Astrocyte (in vitro differentiated cells and primary cell): Measurements from ENCODE around the gene ITPR2. TPM values are rescaled to one million over a fixed set of nuclear protein-coding genes. Genes with fewer than 3 reads are reported as not detected.

Source experiments
- DNase-seq: peaks from one replicate; pipeline ENCODE4 v3.0.0-alpha.2; 2010; ENCODE audit warnings: low read depth
- FAIRE-seq: peaks from 2 replicates; lab custom pipeline; 2011; peaks lifted over from hg19 to GRCh38; lab: Jason Lieb, UNC
- H2AFZ ChIP-seq: 2 replicates; pipeline ENCODE4 v1.6.0; 2012; ENCODE audit warnings: low read depth, low read length, inconsistent platforms
- H3K27ac ChIP-seq: 2 replicates; pipeline ENCODE4 v1.5.1; 2011; ENCODE audit warnings: low read depth, low read length, inconsistent platforms
- H3K27me3 ChIP-seq: 2 replicates; pipeline ENCODE4 v1.6.0; 2011; ENCODE audit warnings: low read length, inconsistent platforms; ENCODE audit not compliant: insufficient read depth
- H3K36me3 ChIP-seq: 2 replicates; pipeline ENCODE4 v1.5.1; 2011; ENCODE audit warnings: low read length, inconsistent platforms; ENCODE audit not compliant: insufficient read depth
- H3K4me1 ChIP-seq: 2 replicates; pipeline ENCODE4 v1.5.1; 2011; ENCODE audit warnings: low read length, inconsistent platforms; ENCODE audit not compliant: insufficient read depth
- H3K4me2 ChIP-seq: 2 replicates; pipeline ENCODE4 v1.6.0; 2012; ENCODE audit warnings: low read length, inconsistent platforms
- H3K4me3 ChIP-seq: 2 replicates; pipeline ENCODE4 v1.5.1; 2011; ENCODE audit warnings: low read depth, mild to moderate bottlenecking, low read length, inconsistent platforms; ENCODE audit not compliant: insufficient read depth
- H3K79me2 ChIP-seq: 2 replicates; pipeline ENCODE4 v1.6.0; 2012; ENCODE audit warnings: mild to moderate bottlenecking, low read length, inconsistent platforms; ENCODE audit not compliant: insufficient read depth
- H3K9ac ChIP-seq: 2 replicates; pipeline ENCODE4 v1.6.0; 2012; ENCODE audit warnings: mild to moderate bottlenecking, low read length, inconsistent platforms
- H3K9me3 ChIP-seq: 2 replicates; pipeline ENCODE4 v1.5.1; 2012; ENCODE audit warnings: low read depth, mild to moderate bottlenecking, low read length, inconsistent platforms; ENCODE audit not compliant: insufficient read depth
- H4K20me1 ChIP-seq: 2 replicates; pipeline ENCODE4 v1.6.0; 2012; ENCODE audit warnings: low read length, inconsistent platforms; ENCODE audit not compliant: insufficient read depth
- H3K27ac Mint-ChIP-seq: one replicate; pipeline ENCODE4 v1.8.0; 2021; ENCODE audit warnings: mild to moderate bottlenecking, mixed read lengths; ENCODE audit not compliant: unreplicated experiment
- H3K27me3 Mint-ChIP-seq: one replicate; pipeline ENCODE4 v1.8.0; 2021; ENCODE audit warnings: low read depth, mixed read lengths; ENCODE audit not compliant: unreplicated experiment
- H3K36me3 Mint-ChIP-seq: one replicate; pipeline ENCODE4 v1.8.0; 2021; ENCODE audit warnings: low read depth, mixed read lengths; ENCODE audit not compliant: unreplicated experiment
- H3K4me1 Mint-ChIP-seq: one replicate; pipeline ENCODE4 v1.8.0; 2021; ENCODE audit warnings: low read depth, mixed read lengths; ENCODE audit not compliant: unreplicated experiment
- H3K4me3 Mint-ChIP-seq: one replicate; pipeline ENCODE4 v1.8.0; 2021; ENCODE audit warnings: mild to moderate bottlenecking, moderate library complexity, mixed read lengths; ENCODE audit not compliant: unreplicated experiment
- H3K9me3 Mint-ChIP-seq: one replicate; pipeline ENCODE4 v1.8.0; 2021; ENCODE audit warnings: mild to moderate bottlenecking, mixed read lengths; ENCODE audit not compliant: unreplicated experiment
- EZH2 ChIP-seq: IDR thresholded peaks from 2 replicates; pipeline ENCODE4 v1.6.1; 2012; ENCODE audit warnings: mild to moderate bottlenecking, low read length, inconsistent platforms; ENCODE audit not compliant: insufficient read depth
- total RNA-seq: library from RNA; stranded (reverse); gene quantifications from 2 replicates; pipeline ENCODE4 v1.2.1, GENCODE V29; 2021
- TF ChIP-seq, protein P1 (sequence below): IDR thresholded peaks from 2 replicates; pipeline ENCODE4 v1.5.1; 2011; ENCODE audit warnings: low read depth, mild to moderate bottlenecking, inconsistent platforms, low read length, moderate library complexity; ENCODE audit not compliant: insufficient read depth

Gene ITPR2
- total RNA-seq, 1 donor from 2014 or later = 24.4 TPM

DNA sequence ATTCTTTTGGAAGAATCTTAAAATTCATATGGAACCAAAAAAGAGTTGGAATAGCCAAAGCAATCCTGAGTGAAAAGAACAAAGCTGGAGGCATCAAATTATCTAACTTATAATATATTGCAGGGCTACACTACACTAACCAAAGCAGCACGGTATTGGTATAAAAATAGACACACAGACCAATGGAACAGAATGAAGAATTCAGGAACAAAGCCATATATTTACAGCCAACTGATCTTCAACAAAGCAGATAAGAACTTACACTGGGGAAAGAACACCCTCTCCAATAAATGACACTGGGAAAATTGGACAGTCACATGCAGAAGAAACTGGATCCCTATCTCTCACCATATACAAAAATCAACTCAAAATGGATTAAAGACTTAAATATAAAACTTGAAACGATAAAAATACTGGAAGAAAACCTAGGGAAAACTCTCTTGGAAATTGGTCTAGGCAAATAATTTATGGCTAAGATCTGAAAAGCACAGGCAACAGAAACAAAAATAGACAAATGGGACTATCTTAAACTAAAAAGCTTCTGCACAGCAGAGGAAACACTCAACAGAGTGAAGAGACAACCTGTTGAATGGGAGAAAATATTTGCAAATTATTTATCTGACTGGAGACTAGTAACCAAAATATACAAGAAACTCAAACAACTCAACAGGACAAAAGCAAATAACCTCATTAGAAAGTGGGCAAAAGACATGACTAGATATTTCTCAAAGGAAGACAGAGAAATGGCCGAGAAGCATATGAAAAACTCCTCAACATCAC lies 286.3 kb downstream of the ITPR2 start:
- Mint-ChIP-seq H3K36me3 (peaks cover 12% of the 10 kb centered on the region), H3K4me3 (no peak overlapping the region), H3K4me1 (no peaks in the 10 kb centered on the region), H3K9me3 (peaks cover 4% of the 10 kb centered on the region), H3K27ac (no peak overlapping the region), H3K27me3 (no peaks in the 10 kb centered on the region)
- DNase-seq (no peak), FAIRE-seq (no peak)
- no peaks in the 10 kb centered on the region for H3K27me3 ChIP-seq
- H3K79me2 ChIP-seq = no peaks in the 10 kb centered on the region
- H2AFZ ChIP-seq = no peak overlapping the region
- no peak overlapping the region for H3K27ac ChIP-seq
- no peak overlapping the region for H3K4me2 ChIP-seq
- no peak for TF ChIP-seq EZH2
- TF ChIP-seq, protein P1, sequence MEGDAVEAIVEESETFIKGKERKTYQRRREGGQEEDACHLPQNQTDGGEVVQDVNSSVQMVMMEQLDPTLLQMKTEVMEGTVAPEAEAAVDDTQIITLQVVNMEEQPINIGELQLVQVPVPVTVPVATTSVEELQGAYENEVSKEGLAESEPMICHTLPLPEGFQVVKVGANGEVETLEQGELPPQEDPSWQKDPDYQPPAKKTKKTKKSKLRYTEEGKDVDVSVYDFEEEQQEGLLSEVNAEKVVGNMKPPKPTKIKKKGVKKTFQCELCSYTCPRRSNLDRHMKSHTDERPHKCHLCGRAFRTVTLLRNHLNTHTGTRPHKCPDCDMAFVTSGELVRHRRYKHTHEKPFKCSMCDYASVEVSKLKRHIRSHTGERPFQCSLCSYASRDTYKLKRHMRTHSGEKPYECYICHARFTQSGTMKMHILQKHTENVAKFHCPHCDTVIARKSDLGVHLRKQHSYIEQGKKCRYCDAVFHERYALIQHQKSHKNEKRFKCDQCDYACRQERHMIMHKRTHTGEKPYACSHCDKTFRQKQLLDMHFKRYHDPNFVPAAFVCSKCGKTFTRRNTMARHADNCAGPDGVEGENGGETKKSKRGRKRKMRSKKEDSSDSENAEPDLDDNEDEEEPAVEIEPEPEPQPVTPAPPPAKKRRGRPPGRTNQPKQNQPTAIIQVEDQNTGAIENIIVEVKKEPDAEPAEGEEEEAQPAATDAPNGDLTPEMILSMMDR = no peak
- H4K20me1 ChIP-seq = no peaks in the 10 kb centered on the region
- peaks cover 2% of the 10 kb centered on the region for H3K9me3 ChIP-seq
- no peak overlapping the region for H3K9ac ChIP-seq
- no peaks in the 10 kb centered on the region for H3K4me1 ChIP-seq
- H3K36me3 ChIP-seq = no peaks in the 10 kb centered on the region
- no peak overlapping the region for H3K4me3 ChIP-seq

GRCh38 chr12:26539131-26539530 lies 293.9 kb downstream of the ITPR2 start:
- no peaks in the 10 kb centered on the region for H4K20me1 ChIP-seq
- H2AFZ ChIP-seq = no peak overlapping the region
- no peaks in the 10 kb centered on the region for H3K9me3 Mint-ChIP-seq
- TF ChIP-seq, protein P1 = no peak
- no peak for TF ChIP-seq EZH2
- no peak overlapping the region for H3K27ac Mint-ChIP-seq
- H3K79me2 ChIP-seq = no peaks in the 10 kb centered on the region
- no peaks in the 10 kb centered on the region for H3K36me3 ChIP-seq
- H3K4me2 ChIP-seq = no peak overlapping the region
- no peaks in the 10 kb centered on the region for H3K4me1 ChIP-seq
- no peak overlapping the region for H3K9ac ChIP-seq
- H3K4me3 Mint-ChIP-seq = no peak overlapping the region
- FAIRE-seq (no peak), DNase-seq (no peak)
- H3K9me3 ChIP-seq = no peaks in the 10 kb centered on the region
- peaks cover 1% of the 10 kb centered on the region for H3K36me3 Mint-ChIP-seq
- no peaks in the 10 kb centered on the region for H3K4me1 Mint-ChIP-seq
- no peaks in the 10 kb centered on the region for H3K27me3 ChIP-seq
- H3K4me3 ChIP-seq = no peak overlapping the region
- no peak overlapping the region for H3K27ac ChIP-seq
- H3K27me3 Mint-ChIP-seq = no peaks in the 10 kb centered on the region

- Histone ChIP-seq H3K9ac (no peak overlapping the region), H3K36me3 (no peaks in the 10 kb centered on the region), H3K9me3 (no peaks in the 10 kb centered on the region), H3K4me2 (no peak overlapping the region), H3K79me2 (no peaks in the 10 kb centered on the region), H3K27me3 (no peaks in the 10 kb centered on the region), H3K4me1 (no peaks in the 10 kb centered on the region), H2AFZ (no peak overlapping the region), H4K20me1 (no peaks in the 10 kb centered on the region), H3K27ac (no peak overlapping the region), H3K4me3 (no peak overlapping the region)
- TF ChIP-seq, protein P1 = no peak
- no peak for TF ChIP-seq EZH2
- no peaks in the 10 kb centered on the region for H3K27me3 Mint-ChIP-seq
- H3K36me3 Mint-ChIP-seq = no peaks in the 10 kb centered on the region
- FAIRE-seq (no peak), DNase-seq (no peak)
- no peak overlapping the region for H3K27ac Mint-ChIP-seq
- H3K4me3 Mint-ChIP-seq = no peak overlapping the region
- no peaks in the 10 kb centered on the region for H3K9me3 Mint-ChIP-seq
- no peaks in the 10 kb centered on the region for H3K4me1 Mint-ChIP-seq
These were observed 295.3 kb downstream of the ITPR2 start for GRCh38 chr12:26537651-26538050.
